ENCODE measurements around the gene MPL.

GRCh38 chr1:43288058-43288784, 49.4 kb upstream of the MPL start:
- TF ChIP-seq POLR2A (IDR thresholded peaks at IDR 0.05; ENCODE audit: low read length), result no peak
- TF ChIP-seq GATA1 (IDR thresholded peaks at IDR 0.05; ENCODE audit: low read depth, low read length), result no peak
